H1 (cell line): ENCODE results near the gene NSD2. TPM values are rescaled to one million over a fixed set of nuclear protein-coding genes. Genes with fewer than 3 reads are reported as not detected.

Source experiments
- CHD1 ChIP-seq: IDR thresholded peaks from 2 replicates; pipeline ENCODE4 v1.6.1; 2012; ENCODE audit warnings: low read depth, low read length, improper control_type of control experiment
- CHD2 ChIP-seq: IDR thresholded peaks from 2 replicates; pipeline ENCODE4 v1.6.1; 2012; ENCODE audit warnings: low read length, improper control_type of control experiment
- CHD7 ChIP-seq: fragments of 300-600 bp; sonication (generic); IDR thresholded peaks from 2 replicates; pipeline ENCODE4 v1.7.1; 2012; ENCODE audit warnings: low read length, moderate library complexity, mild to moderate bottlenecking, inconsistent platforms; ENCODE audit not compliant: insufficient replicate concordance
- EP300 ChIP-seq, 2 experiments: IDR thresholded peaks; 1 replicate in 1 of 2; 2 replicates in 1 of 2; pipeline ENCODE4 v1.6.1; 2011 to 2012; ENCODE audit warnings: low read depth in 2 of 2, low read length in 2 of 2, mild to moderate bottlenecking in 2 of 2, borderline replicate concordance in 1 of 2, inconsistent platforms in 1 of 2, moderate library complexity in 1 of 2
- EZH2 ChIP-seq: fragments of 200-600 bp; sonication (generic); IDR thresholded peaks from 2 replicates; pipeline ENCODE4 v1.7.1; 2012; ENCODE audit warnings: low read depth, mild to moderate bottlenecking, moderate library complexity, low read length, inconsistent platforms; ENCODE audit not compliant: severe bottlenecking
- FOSL1 ChIP-seq: IDR thresholded peaks from 2 replicates; pipeline ENCODE4 v1.6.1; 2011; ENCODE audit warnings: mild to moderate bottlenecking, low read depth, low read length, moderate library complexity; ENCODE audit not compliant: insufficient read depth
- TEAD4 ChIP-seq: IDR thresholded peaks from 2 replicates; pipeline ENCODE4 v1.6.1; 2012; ENCODE audit warnings: low read depth, low read length, inconsistent platforms, mixed read lengths
- polyA plus RNA-seq, 7 experiments: library from polyadenylated mRNA; depleted of rRNA in 3 of 7; stranded (reverse) in 5 of 7; unstranded in 2 of 7; fragments of >200 nt in 5 of 7; fragments of 200-250 nt in 2 of 7; gene quantifications; 1 replicate in 5 of 7; 2 replicates in 1 of 7; 4 replicates in 1 of 7; pipeline versions ENCODE4 v1.2.1 to v1.2.3, GENCODE V29; 2011 to 2013; ENCODE audit warnings: missing spikeins in 2 of 7, mixed read lengths in 2 of 7
- total RNA-seq: library from RNA; stranded (reverse); fragmentation: NEBNext Ultra II Directional; extraction: Animal tissue kit (Norgen Biotek cat#: 25700); gene quantifications from 2 replicates; pipeline ENCODE4 v1.2.1, GENCODE V29; 2021
- TF ChIP-seq, protein P1 (sequence below): IDR thresholded peaks from 2 replicates; pipeline ENCODE4 v1.6.1; 2012; ENCODE audit warnings: inconsistent platforms

NSD2 gene
- total and polyA plus RNA-seq, 2 of the 8 experiments (the other 6 are each of a cell fraction or from before 2014, with no cell fraction given) = 26.7 to 129 TPM

GRCh38 chr4:1856943-1857699 is 14.1 kb upstream of the NSD2 start (continued):
- TF ChIP-seq CHD7 = no peak
- TF ChIP-seq TEAD4 = no peak
- no peak for TF ChIP-seq CHD2
- TF ChIP-seq CHD1 = no peak
- TF ChIP-seq FOSL1 = no peak
- peak; percentile 64 for TF ChIP-seq EZH2
- TF ChIP-seq, protein P1, sequence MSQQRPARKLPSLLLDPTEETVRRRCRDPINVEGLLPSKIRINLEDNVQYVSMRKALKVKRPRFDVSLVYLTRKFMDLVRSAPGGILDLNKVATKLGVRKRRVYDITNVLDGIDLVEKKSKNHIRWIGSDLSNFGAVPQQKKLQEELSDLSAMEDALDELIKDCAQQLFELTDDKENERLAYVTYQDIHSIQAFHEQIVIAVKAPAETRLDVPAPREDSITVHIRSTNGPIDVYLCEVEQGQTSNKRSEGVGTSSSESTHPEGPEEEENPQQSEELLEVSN = peak; percentile 62; the same call in 1 of the 2 replicates
- TF ChIP-seq EP300 (IDR thresholded peaks at IDR 0.05; ENCODE audit: borderline replicate concordance in 1 of 2, low read depth in 2 of 2, low read length in 2 of 2) = no peak
- TF ChIP-seq, all 59 proteins: peak for 3
